ENCODE measurements around the gene UBE2L5. TPM values are rescaled to one million over a fixed set of nuclear protein-coding genes. Genes with fewer than 3 reads are reported as not detected.

Gene UBE2L5
- total RNA-seq, 1 donor = not detected

DNA sequence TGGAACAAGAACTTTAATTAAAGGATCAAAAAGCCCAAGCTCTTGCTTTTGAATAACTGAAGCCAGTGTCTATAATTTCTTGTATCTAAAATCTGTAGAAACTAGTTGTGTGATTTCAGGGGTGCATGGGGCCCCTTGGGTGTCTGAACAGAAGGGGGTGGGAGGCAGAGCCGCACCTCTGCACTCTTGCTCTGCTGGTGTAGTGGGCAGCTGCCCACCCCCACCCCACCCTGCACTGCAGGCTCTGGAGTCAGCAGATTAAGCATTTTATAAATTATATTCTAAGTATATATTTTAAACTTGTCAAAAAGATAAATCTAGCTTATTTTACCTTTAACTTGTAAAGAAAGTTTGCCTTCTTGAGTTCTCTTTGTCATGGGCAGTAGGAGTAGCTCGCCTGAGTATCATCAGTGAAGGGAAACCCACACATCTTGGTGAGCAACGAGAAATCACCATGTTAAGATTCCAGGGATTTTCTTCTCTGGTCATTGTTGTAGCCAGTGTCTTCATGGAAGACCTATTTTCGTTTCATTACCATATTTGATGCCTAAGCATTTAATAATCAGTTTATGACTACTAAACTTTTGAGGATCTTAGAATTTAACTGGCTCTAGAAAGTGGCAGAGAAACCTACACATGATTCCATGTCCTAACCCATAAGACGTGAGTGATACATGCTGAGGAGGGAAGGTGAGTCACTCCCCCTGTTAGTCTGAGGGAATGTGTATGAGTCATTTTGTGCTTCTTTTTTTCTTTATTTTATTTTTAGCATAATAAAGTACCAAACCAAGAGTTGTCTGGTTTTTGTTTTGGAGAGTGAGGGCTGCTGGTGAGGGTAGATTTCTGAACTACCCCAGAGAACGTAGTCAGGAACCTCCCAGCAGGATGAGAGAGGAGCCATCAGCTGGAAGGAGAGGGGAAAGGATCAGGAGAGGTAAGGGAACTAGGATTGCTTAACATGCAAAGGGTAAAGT lies 7.7 kb downstream of the UBE2L5 start:
- peak; percentile 93 for DNase-seq (ENCODE audit: insufficient read length, low spot score, missing footprints)
- no peaks in the 10 kb centered on the region for H3K9me3 ChIP-seq (ENCODE audit: low read depth, low read length)
- H3K27ac ChIP-seq (ENCODE audit: low read depth, low read length) = peak overlapping the region; percentile 73
- peak overlapping the region; percentile 16 for H3K4me3 ChIP-seq (ENCODE audit: insufficient read depth, low read length)
- no peaks in the 10 kb centered on the region for H3K36me3 ChIP-seq (ENCODE audit: insufficient read depth, low read length)
- H2AFZ ChIP-seq (ENCODE audit: low read length) = peak overlapping the region; percentile 69
- no peaks in the 10 kb centered on the region for H3K79me2 ChIP-seq (ENCODE audit: insufficient read depth, low read length)
- H3K4me1 ChIP-seq (ENCODE audit: insufficient read depth, low read length) = peaks cover 33% of the 10 kb centered on the region
- no peaks in the 10 kb centered on the region for H4K20me1 ChIP-seq (ENCODE audit: insufficient read depth, low read length)
- no peaks in the 10 kb centered on the region for H3K27me3 ChIP-seq (ENCODE audit: insufficient read depth, low read length)
- H3K4me2 ChIP-seq (ENCODE audit: insufficient read depth, low read length) = peak overlapping the region; percentile 71
- TF ChIP-seq, protein P1, sequence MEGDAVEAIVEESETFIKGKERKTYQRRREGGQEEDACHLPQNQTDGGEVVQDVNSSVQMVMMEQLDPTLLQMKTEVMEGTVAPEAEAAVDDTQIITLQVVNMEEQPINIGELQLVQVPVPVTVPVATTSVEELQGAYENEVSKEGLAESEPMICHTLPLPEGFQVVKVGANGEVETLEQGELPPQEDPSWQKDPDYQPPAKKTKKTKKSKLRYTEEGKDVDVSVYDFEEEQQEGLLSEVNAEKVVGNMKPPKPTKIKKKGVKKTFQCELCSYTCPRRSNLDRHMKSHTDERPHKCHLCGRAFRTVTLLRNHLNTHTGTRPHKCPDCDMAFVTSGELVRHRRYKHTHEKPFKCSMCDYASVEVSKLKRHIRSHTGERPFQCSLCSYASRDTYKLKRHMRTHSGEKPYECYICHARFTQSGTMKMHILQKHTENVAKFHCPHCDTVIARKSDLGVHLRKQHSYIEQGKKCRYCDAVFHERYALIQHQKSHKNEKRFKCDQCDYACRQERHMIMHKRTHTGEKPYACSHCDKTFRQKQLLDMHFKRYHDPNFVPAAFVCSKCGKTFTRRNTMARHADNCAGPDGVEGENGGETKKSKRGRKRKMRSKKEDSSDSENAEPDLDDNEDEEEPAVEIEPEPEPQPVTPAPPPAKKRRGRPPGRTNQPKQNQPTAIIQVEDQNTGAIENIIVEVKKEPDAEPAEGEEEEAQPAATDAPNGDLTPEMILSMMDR (IDR thresholded peaks at IDR 0.05; ENCODE audit: extremely low read depth, low read depth, low read length) = no peak

DNA sequence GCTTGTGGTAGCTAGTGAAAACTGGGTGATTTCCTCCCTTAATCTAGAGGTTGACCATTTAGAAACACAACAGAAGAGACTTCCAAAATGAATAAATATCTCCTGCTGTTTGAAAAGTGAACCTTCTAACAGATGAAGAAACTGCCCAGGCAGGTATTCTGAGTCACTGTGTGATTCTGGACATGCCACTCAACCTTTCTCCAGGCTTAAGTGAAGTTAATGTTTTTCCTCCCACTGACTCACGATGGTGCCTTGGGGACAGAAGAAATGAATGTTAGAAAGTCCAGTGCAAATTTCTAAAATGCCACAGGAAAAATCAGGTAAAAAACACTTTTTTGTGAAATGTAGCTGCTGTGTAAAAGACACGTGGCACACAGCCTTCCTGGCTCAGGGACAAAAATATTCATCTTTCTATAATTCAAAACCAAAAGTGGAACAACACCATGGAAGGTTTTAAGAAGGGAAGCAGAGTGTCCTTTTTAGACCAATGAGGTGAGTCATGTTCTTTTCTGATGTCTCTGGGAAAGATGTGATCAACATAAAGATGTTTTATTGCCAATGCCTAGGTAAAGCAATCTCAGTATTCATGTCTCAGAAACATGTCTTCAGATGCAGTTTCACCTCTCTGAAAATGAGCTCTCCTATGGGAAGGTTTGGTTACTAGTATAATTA lies 9.1 kb downstream of the UBE2L5 start:
- no peak for DNase-seq (ENCODE audit: insufficient read length, low spot score, missing footprints)
- Histone ChIP-seq H3K27ac (ENCODE audit: low read depth, low read length) (peak overlapping the region; percentile 73), H2AFZ (ENCODE audit: low read length) (no peak overlapping the region), H3K79me2 (ENCODE audit: insufficient read depth, low read length) (no peaks in the 10 kb centered on the region), H4K20me1 (ENCODE audit: insufficient read depth, low read length) (no peaks in the 10 kb centered on the region), H3K4me2 (ENCODE audit: insufficient read depth, low read length) (peak overlapping the region; percentile 15), H3K4me3 (ENCODE audit: insufficient read depth, low read length) (no peak overlapping the region), H3K4me1 (ENCODE audit: insufficient read depth, low read length) (peaks cover 33% of the 10 kb centered on the region), H3K36me3 (ENCODE audit: insufficient read depth, low read length) (no peaks in the 10 kb centered on the region), H3K27me3 (ENCODE audit: insufficient read depth, low read length) (no peaks in the 10 kb centered on the region), H3K9me3 (ENCODE audit: low read depth, low read length) (no peaks in the 10 kb centered on the region)
- TF ChIP-seq, protein P1 (IDR thresholded peaks at IDR 0.05; ENCODE audit: extremely low read depth, low read depth, low read length) = no peak

DNA sequence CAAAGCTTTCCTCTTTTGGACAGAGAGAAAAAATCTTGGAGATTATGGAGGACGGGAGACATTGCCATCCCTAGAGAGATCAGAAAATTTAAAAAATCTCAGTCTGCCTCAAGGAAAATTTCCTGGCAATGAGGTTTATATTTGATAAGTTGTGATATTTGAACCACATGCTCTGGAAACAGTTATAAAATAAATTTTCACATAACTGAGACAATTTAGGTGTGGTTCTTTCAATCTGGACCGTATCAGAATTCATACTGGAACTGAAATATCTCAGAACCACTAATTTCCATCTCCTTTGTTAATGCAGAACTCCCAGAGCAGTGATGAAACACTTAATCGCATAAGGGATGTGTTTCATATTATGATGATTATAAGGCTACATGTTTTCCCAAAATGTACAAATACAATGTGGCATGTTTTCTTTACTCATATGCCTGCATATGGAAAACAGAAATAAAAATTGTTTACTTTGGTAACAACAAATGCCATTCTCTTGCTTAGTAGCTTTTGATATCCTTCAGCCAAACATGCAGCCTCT lies 13.7 kb downstream of the UBE2L5 start:
- TF ChIP-seq, protein P1 (IDR thresholded peaks at IDR 0.05; ENCODE audit: extremely low read depth, low read depth, low read length) = no peak
- no peak for DNase-seq (ENCODE audit: insufficient read length, low spot score, missing footprints)
- no peaks in the 10 kb centered on the region for H3K79me2 ChIP-seq (ENCODE audit: insufficient read depth, low read length)
- no peak overlapping the region for H3K4me3 ChIP-seq (ENCODE audit: insufficient read depth, low read length)
- no peak overlapping the region for H3K27ac ChIP-seq (ENCODE audit: low read depth, low read length)
- no peak overlapping the region for H3K4me2 ChIP-seq (ENCODE audit: insufficient read depth, low read length)
- H3K36me3 ChIP-seq (ENCODE audit: insufficient read depth, low read length) = no peaks in the 10 kb centered on the region
- no peaks in the 10 kb centered on the region for H3K9me3 ChIP-seq (ENCODE audit: low read depth, low read length)
- H4K20me1 ChIP-seq (ENCODE audit: insufficient read depth, low read length) = no peaks in the 10 kb centered on the region
- peaks cover 11% of the 10 kb centered on the region for H3K27me3 ChIP-seq (ENCODE audit: insufficient read depth, low read length)
- peaks cover 9% of the 10 kb centered on the region for H3K4me1 ChIP-seq (ENCODE audit: insufficient read depth, low read length)
- no peak overlapping the region for H2AFZ ChIP-seq (ENCODE audit: low read length)

Data from osteoblast (primary cell).